HAP-1 (cell line): ENCODE measurements around the gene EDARADD.
"Not testable (repeated sequence)": the region's sequence is repeated elsewhere in the genome, so short reads cannot be mapped to it uniquely, and the experiment has no call there.

Experiments
- DNase-seq, 2 experiments: peaks; one replicate each; pipeline ENCODE4 v3.0.0-alpha.2; 2016 to 2020; ENCODE audit warnings: low spot score in 2 of 2
- H3K27me3 ChIP-seq: fragments of 250-450 bp; sonication (Bioruptor Pico); 2 replicates; pipeline ENCODE4 v1.5.1; 2020; ENCODE audit warnings: low read depth, mild to moderate bottlenecking, moderate library complexity
- H3K36me3 ChIP-seq: fragments of 250-450 bp; sonication (Bioruptor Pico); replicated peaks from 2 replicates; pipeline ENCODE4 v1.5.1; 2020; ENCODE audit warnings: mild to moderate bottlenecking
- H3K4me1 ChIP-seq: fragments of 250-450 bp; sonication (Bioruptor Pico); 2 replicates; pipeline ENCODE4 v1.5.1; 2020; ENCODE audit warnings: mild to moderate bottlenecking
- H3K4me3 ChIP-seq: fragments of 250-450 bp; sonication (Bioruptor Pico); 2 replicates; pipeline ENCODE4 v1.5.1; 2020; ENCODE audit warnings: mild to moderate bottlenecking, moderate library complexity
- H3K9me3 ChIP-seq: fragments of 250-450 bp; sonication (Bioruptor Pico); 2 replicates; pipeline ENCODE4 v1.5.1; 2020; ENCODE audit warnings: mild to moderate bottlenecking, moderate library complexity
- in situ Hi-C: fragments of 300-500 bp; cut with MboI; formaldehyde crosslinking; loops from 3 replicates; pipeline ENCODE4 v1.14.3; 2020; ENCODE audit warnings: low sequenced_read_pairs, inconsistent platforms, mixed read lengths

Gene EDARADD

GRCh38 chr1:236426215-236426614, 32.1 kb downstream of the EDARADD start:
- Histone ChIP-seq H3K9me3 (no peaks in the 10 kb centered on the region), H3K27me3 (no peaks in the 10 kb centered on the region), H3K4me1 (no peaks in the 10 kb centered on the region), H3K4me3 (no peak overlapping the region), H3K36me3 (no peaks in the 10 kb centered on the region)
- no peak for DNase-seq
- in situ Hi-C loops, result no loop called here

- Histone ChIP-seq H3K4me1 (no peaks in the 10 kb centered on the region), H3K27me3 (no peaks in the 10 kb centered on the region), H3K9me3 (no peaks in the 10 kb centered on the region), H3K4me3 (no peak overlapping the region), H3K36me3 (no peaks in the 10 kb centered on the region)
- in situ Hi-C loops, result no loop called here
- DNase-seq, result no peak
These were observed 35.7 kb downstream of the EDARADD start for GRCh38 chr1:236429715-236430274.

GRCh38 chr1:236433819-236434315, 39.8 kb downstream of the EDARADD start:
- no peak overlapping the region for H3K4me3 ChIP-seq
- DNase-seq, result no peak
- no peaks in the 10 kb centered on the region for H3K4me1 ChIP-seq
- in situ Hi-C loops, result no loop called here
- H3K27me3 ChIP-seq, result no peaks in the 10 kb centered on the region
- no peaks in the 10 kb centered on the region for H3K36me3 ChIP-seq
- H3K9me3 ChIP-seq, result no peaks in the 10 kb centered on the region

- no peak overlapping the region for H3K4me3 ChIP-seq
- no peaks in the 10 kb centered on the region for H3K27me3 ChIP-seq
- in situ Hi-C loops, result no loop called here
- DNase-seq, result no peak
- H3K36me3 ChIP-seq, result no peaks in the 10 kb centered on the region
- H3K9me3 ChIP-seq, result no peaks in the 10 kb centered on the region
- no peaks in the 10 kb centered on the region for H3K4me1 ChIP-seq
These were observed 44.5 kb downstream of the EDARADD start for GRCh38 chr1:236438614-236439013.

- no peaks in the 10 kb centered on the region for H3K4me1 ChIP-seq
- H3K9me3 ChIP-seq, result no peaks in the 10 kb centered on the region
- no peak overlapping the region for H3K4me3 ChIP-seq
- DNase-seq, result no peak
- no peaks in the 10 kb centered on the region for H3K36me3 ChIP-seq
- in situ Hi-C loops, result no loop called here
- no peaks in the 10 kb centered on the region for H3K27me3 ChIP-seq
These were observed 46.3 kb downstream of the EDARADD start for GRCh38 chr1:236440373-236440772.

- in situ Hi-C loops, result no loop called here
- DNase-seq, result no peak
- Histone ChIP-seq H3K9me3 (no peaks in the 10 kb centered on the region), H3K4me1 (no peaks in the 10 kb centered on the region), H3K36me3 (no peaks in the 10 kb centered on the region), H3K27me3 (no peaks in the 10 kb centered on the region), H3K4me3 (no peak overlapping the region)
These were observed 56.7 kb downstream of the EDARADD start for GRCh38 chr1:236450779-236451178.

GRCh38 chr1:236451796-236452373, 57.8 kb downstream of the EDARADD start:
- Histone ChIP-seq H3K4me1 (no peaks in the 10 kb centered on the region), H3K36me3 (no peaks in the 10 kb centered on the region), H3K4me3 (no peak overlapping the region), H3K9me3 (no peaks in the 10 kb centered on the region), H3K27me3 (no peaks in the 10 kb centered on the region)
- in situ Hi-C loops, result no loop called here
- peak; percentile 15 to 57 for DNase-seq

GRCh38 chr1:236455243-236455642, 61.2 kb downstream of the EDARADD start:
- no peak for DNase-seq

GRCh38 chr1:236457775-236458174, 63.7 kb downstream of the EDARADD start:
- Histone ChIP-seq H3K9me3 (no peaks in the 10 kb centered on the region), H3K27me3 (no peaks in the 10 kb centered on the region), H3K4me1 (no peaks in the 10 kb centered on the region), H3K4me3 (no peak overlapping the region), H3K36me3 (no peaks in the 10 kb centered on the region)
- in situ Hi-C loops, result no loop called here
- DNase-seq, result no peak

More at GRCh38 chr1:236455243-236455642, 61.2 kb downstream of the EDARADD start:
- Histone ChIP-seq H3K36me3 (no peaks in the 10 kb centered on the region), H3K4me3 (no peak overlapping the region), H3K27me3 (no peaks in the 10 kb centered on the region), H3K4me1 (no peaks in the 10 kb centered on the region), H3K9me3 (no peaks in the 10 kb centered on the region)
- in situ Hi-C loops, result no loop called here

- H3K27me3 ChIP-seq, result no peaks in the 10 kb centered on the region
These were observed 64.9 kb downstream of the EDARADD start for GRCh38 chr1:236458996-236459395.

GRCh38 chr1:236460103-236460502, 66.0 kb downstream of the EDARADD start:
- no peak for DNase-seq
- no peaks in the 10 kb centered on the region for H3K27me3 ChIP-seq
- no peaks in the 10 kb centered on the region for H3K4me1 ChIP-seq
- H3K36me3 ChIP-seq, result no peaks in the 10 kb centered on the region
- H3K4me3 ChIP-seq, result no peak overlapping the region
- H3K9me3 ChIP-seq, result no peaks in the 10 kb centered on the region
- in situ Hi-C loops, result no loop called here

More at GRCh38 chr1:236458996-236459395, 64.9 kb downstream of the EDARADD start:
- in situ Hi-C loops, result no loop called here
- Histone ChIP-seq H3K36me3 (no peaks in the 10 kb centered on the region), H3K4me3 (no peak overlapping the region), H3K4me1 (no peaks in the 10 kb centered on the region), H3K9me3 (no peaks in the 10 kb centered on the region)
- no peak for DNase-seq

- in situ Hi-C loops, H3K36me3 ChIP-seq, H3K4me1 ChIP-seq, DNase-seq, H3K27me3 ChIP-seq, H3K9me3 ChIP-seq, H3K4me3 ChIP-seq: not testable (repeated sequence)
These were observed 70.1 kb downstream of the EDARADD start for GRCh38 chr1:236464197-236464596.

- Histone ChIP-seq H3K9me3 (no peaks in the 10 kb centered on the region), H3K36me3 (no peaks in the 10 kb centered on the region), H3K4me3 (no peak overlapping the region), H3K27me3 (no peaks in the 10 kb centered on the region), H3K4me1 (no peaks in the 10 kb centered on the region)
- in situ Hi-C loops, result no loop called here
- no peak for DNase-seq
These were observed 71.3 kb downstream of the EDARADD start for GRCh38 chr1:236465231-236465958.

- in situ Hi-C loops, result no loop called here
- no peaks in the 10 kb centered on the region for H3K4me1 ChIP-seq
- no peaks in the 10 kb centered on the region for H3K27me3 ChIP-seq
- no peaks in the 10 kb centered on the region for H3K9me3 ChIP-seq
- H3K4me3 ChIP-seq, result no peak overlapping the region
- no peak for DNase-seq
- H3K36me3 ChIP-seq, result no peaks in the 10 kb centered on the region
These were observed 71.8 kb downstream of the EDARADD start for GRCh38 chr1:236465959-236466303.
